Hypothalamus (tissue), 51 donors: ENCODE results near the gene CFAP53.
A peak's percentile ranks its signal among the peaks of the same experiment; 100 is the strongest.
"Not testable (repeated sequence)": the region's sequence is repeated elsewhere in the genome, so short reads cannot be mapped to it uniquely, and the experiment has no call there.

Experiments used
- DNase-seq, 51 donors: peaks; one replicate each; lab custom pipeline; 2025; lab: John Stamatoyannopoulos, UW

Gene CFAP53, protein sequence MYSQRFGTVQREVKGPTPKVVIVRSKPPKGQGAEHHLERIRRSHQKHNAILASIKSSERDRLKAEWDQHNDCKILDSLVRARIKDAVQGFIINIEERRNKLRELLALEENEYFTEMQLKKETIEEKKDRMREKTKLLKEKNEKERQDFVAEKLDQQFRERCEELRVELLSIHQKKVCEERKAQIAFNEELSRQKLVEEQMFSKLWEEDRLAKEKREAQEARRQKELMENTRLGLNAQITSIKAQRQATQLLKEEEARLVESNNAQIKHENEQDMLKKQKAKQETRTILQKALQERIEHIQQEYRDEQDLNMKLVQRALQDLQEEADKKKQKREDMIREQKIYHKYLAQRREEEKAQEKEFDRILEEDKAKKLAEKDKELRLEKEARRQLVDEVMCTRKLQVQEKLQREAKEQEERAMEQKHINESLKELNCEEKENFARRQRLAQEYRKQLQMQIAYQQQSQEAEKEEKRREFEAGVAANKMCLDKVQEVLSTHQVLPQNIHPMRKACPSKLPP

DNA sequence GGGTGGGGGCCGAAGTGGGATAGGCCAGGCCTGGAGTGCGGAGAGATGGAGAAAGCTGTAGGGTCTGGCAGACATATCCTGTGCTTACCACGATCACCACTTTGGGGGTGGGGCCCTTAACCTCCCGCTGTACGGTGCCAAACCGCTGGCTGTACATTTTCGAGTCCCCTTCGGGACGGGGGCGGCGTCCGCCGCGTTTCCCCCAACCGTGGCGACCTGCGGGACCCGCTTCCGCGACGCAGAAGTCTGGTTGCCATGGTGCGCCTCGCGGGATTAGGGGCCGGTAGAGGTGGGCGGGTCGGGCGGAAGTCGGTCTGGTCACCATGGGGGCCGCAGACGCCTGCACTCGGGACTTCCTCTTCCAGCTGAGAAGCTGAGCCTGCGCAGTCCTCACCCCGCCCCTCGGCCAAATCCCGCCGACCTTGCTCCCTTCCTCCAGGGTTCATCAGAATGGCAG, at the start of gene CFAP53:
Gene CFAP53 (minus strand): TSS at position 248 of the 457 bp plus-strand sequence. CDS start 91 bp downstream, at position 157.
- peak; percentile 29 to 92 (median 82) for DNase-seq

DNA sequence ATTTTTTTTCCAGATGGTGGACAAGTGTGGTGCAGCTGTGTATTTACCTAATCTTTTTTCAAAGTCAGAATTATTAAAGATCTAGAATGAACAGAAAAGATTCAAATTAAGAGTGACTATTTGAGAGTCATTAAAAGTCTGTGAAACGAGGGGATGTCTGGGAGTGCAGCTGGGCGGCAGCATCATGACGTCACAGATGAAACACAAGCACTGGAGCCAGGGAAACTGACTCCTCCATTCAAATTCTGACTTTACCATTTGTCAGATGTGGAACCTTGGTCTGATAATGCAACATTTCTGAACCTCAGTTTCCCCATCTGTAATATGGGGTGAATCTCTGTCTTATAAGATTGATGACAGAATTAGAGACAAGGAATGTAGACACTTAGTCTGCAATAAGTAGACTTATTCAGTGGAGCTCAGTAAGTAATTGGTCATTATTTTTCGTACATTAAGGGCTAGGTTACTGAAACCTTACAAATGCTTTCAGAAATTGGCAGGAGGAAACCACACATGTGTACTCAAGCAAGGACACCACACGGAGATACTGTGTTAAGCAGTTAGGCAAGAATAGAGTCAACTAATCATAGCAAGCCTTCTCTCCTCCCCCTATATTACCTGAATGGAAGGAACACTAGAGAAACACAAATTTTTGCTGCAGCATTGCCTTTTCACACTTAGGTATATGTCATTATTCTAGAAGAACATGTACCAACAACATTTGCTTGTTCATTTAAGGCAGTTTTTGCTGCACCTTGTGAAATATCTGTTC, 49.0 kb upstream of the CFAP53 start:
- no peak for DNase-seq

DNA sequence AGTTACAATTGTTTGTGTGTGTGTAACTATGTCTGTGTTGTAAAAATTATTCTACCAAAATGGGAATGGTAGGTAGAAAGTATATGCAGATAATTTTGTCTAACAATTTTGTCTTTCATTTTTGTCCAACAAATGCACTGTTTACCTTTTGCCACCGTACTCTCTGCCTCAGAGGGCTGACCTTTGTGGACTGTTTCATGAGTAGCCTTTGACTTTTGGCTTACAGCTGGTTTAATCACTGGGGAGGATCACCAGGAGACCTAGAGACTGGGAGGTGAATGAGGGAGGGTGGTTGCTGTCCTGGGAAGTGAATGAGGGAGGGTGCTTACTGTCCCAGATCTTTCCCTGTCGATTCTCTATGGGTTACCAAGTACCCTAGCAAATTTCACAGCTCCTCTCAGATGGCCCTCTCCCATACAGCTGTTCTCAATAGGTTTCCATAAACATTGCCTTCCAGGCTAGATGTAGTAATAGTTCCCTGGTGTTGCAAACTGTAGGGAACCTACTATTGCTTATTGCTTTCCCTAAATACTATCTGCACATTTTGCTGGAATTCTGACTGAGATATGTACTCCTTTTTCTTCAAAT, 47.7 kb upstream of the CFAP53 start:
- DNase-seq: no peak

DNA sequence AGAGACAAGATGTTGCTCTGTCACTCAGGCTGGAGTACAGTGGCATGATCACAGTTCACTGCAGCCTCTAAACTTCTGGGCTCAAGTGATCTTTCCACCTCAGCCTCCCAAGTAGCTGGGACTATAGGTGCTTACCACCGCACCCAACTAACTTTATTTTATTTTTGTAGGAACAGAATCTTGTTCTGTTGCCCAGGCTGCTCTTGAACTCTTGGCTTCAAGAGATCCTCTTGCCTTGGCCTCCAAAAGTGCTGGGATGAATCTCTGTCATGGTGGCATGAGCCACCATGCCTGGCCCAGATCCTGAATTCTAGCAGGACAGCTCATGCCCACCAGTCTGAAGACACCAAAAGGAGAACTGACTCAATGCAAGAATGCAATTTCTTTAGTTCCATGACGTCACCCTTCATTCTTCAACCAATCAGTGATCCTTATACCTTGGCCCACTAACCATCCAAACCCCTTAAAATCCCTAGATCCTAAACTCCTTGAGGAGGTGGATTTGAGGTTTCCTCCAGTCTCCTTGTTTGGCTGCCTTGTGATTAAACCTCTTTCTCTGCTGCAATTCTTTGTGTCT, 46.8 kb upstream of the CFAP53 start:
- DNase-seq: no peak

DNA sequence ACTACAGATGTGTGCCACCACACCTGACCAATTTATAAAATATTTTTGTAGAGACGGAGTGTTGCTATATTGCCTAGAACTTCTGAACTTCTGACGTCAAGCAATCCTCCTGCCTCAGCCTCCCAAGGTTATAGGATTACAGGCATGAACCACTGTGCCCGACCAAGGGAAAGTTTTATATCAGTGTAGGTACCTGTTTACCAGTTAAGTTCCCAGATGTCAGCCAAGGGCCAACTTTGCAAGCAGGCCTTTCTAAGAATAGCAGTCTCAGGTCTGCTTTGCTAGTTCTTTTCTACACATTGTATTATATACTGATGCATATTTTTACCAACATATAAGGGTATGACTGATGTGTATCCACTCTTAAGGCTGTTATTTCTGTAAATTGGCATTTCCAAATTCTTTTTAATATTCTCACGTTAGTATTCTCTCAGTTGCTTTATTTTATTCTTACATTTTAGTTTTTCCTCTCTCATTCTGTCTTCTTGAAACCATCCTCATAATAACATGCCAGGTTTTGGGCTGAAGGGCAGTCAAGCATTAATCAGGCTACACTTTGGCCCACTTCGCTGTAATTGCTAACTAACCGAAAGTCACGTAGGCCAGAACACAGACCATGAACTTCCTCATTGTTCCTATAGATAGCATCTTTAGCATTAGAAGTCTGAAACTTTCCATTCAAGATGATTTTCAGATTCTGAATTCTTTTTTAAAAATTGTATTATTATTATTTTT, 46.2 kb upstream of the CFAP53 start:
- no peak for DNase-seq

DNA sequence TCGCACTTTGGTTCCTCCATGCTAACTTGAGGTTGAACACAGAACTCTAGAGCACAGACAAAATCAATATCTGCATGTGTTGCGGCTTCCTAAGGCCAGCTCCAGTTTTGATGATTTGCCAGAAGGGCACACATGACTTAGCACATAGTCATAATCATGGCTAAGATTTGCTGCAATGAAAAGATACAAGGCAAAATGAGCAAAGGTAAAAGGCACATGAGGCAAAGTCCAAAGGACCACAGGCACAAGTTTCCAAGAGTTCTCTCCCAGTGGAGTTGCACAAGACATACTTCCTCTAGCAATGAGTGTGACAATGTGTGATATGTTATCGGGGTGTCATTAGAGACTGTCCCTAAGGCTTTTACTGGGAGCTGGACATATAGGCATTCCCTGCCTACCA, 45.4 kb upstream of the CFAP53 start:
- no peak for DNase-seq

DNA sequence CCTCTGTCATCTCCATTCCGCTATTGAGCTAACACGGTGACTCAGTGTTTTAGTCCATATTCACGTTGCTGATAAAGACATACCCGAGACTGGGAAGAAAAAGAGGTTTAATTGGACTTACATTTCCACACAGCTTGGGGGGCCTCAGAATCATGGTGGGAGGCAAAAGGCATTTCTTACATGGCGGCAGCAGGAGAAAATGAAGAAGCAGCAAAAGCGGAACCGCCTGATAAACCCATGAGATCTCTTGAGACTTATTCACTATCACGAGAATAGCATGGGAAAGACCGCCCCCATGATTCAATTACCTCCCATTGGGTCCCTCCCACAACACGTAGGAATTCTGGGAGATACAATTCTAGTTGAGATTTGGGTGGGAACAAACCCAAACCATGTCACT, 43.8 kb upstream of the CFAP53 start:
- DNase-seq: no peak

DNA sequence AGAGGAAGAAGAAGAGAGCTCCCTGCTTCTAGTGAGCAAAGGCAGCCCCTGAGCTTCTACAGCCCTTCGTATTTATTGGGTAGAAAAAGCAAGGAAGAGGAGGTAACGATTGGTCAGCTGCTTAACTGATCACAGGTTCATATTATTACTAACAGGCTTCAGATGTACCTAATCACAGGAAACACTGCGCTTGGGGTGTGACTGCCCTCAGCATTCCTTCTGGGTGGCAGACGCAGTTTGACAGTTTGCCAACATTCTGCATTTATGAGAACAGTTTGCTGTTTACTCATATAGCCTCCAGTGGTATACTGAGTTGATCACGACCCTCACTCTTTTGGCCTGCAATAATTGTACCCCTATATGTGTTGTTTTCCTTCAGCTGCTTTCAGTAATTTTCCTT, 42.6 kb upstream of the CFAP53 start:
- not testable (repeated sequence) for DNase-seq

DNA sequence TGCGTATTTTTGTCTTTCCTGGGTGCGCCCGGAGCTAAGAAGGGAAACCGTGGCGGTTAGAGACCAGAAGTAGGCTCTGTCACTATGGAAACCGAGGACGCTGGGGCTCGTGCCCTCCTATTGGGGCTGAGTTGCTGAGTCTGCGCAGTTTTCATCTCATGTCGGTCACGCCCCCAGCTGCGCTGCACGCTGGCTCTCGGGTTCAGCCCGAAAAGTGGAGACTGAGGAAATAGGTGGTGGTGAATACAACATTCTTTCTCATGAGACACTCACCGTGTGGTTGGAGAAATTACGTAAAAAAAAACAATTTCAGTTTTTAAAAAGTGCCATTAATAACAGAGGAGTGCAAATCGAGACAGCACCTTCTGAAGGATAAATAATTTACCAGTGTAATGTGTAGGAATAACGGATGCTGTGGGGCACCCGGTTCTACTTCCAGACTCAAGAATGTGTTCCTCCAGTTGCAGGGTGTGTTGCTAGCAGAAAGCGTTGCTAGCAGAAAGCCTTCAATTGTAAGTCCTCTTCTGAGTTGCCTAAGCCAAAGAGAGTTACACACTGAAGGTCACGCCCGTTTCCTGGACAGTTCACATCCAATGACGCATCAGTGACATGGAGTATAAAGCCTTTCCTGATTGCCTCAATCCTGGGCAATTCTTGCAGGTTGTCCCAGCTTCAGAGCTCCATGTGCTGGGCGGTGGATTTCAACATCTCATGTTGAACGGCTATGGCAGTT, 41.6 kb upstream of the CFAP53 start:
- peak in 50 of 51 donors; percentile 2 to 88 (median 68) for DNase-seq

DNA sequence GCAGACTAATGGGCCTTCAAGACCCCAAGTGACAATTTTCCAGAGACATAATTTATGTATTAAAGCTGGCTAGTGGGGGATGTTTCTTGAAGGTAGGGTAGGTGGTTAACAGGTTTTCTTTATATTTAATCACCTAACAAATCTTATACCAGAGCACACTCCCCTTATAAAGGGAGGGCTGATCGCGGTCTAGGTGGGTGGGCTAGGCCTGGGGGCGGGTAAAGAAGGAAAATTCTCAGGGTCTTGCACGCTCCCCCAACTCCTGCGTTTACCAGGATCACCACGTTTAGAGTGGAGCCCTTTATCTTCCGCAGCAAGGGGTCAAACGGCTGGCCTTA, 41.1 kb upstream of the CFAP53 start:
- no peak for DNase-seq

DNA sequence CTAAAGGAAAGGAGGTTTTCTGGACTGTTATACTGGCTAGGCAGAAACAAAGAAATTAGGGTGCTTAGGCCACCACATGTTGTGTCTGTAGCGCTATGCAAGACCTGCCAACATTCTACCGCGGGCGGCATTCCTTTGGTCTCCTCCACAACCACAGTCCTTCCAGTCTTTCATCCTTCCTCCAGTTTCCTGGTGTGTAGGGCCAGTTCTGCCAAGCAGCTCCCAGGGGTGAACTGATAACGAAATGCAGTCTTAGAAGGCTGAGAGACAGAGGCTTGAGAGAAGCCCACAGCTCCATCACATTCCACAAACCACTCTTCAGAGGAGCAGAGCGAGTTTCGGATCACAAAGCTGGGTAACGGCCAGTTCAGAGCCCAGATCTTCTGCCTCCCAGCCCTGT, 40.6 kb upstream of the CFAP53 start:
- DNase-seq: no peak

DNA sequence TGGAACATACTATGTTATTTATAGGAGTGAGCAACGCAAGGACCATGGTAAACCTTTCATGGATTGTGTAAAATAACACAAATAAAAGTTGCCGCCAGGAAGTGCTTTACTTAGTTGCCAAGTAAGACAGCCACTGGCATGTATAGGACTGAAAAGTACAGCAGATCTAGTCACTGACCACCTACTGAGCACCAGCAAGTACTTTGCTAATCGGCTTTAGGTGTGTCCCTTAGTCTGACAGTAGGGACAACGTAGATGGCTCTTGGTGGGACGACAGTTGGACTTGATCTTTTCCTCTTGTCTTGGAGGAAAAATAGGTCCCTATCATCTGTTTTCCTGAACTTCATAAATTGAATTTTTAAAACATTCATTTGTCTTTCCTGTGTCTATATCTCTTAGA, 34.8 kb upstream of the CFAP53 start:
- DNase-seq: no peak

DNA sequence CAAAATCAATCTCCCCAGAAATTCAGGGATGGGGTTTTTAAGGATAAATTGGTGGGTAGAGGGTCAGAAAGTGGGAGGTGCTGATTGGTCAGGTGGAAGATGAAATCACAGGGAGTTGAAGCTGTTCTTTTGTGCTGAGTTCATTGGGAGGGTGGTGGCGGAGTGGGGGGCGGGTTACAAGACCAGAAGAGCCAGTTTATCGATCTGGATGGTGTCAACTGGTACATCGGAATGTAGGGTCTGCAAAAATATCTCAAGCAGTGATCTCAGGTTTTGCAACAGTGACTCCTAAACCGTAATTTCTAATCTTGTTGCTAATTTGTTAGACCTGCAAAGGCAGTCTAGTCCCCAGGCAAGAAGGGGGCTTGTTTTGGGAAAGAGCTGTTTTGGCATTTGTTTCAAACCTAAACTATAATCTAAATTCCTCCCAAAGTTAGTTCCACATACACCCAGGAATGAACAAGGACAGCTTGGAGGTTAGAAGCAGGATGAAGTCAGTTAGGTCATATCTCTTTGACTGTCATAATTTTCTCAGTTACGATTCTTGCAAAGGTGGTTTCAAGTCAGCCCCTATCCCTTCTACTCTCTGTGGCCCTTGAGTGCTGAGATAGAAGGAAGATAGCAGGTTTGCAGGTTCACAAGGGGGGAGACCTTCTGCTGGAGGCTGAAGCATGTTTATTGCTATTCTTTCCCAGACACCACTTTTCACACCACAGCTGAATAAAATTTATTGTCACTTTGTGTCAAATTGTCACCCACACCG, 33.5 kb upstream of the CFAP53 start:
- DNase-seq: no peak

DNA sequence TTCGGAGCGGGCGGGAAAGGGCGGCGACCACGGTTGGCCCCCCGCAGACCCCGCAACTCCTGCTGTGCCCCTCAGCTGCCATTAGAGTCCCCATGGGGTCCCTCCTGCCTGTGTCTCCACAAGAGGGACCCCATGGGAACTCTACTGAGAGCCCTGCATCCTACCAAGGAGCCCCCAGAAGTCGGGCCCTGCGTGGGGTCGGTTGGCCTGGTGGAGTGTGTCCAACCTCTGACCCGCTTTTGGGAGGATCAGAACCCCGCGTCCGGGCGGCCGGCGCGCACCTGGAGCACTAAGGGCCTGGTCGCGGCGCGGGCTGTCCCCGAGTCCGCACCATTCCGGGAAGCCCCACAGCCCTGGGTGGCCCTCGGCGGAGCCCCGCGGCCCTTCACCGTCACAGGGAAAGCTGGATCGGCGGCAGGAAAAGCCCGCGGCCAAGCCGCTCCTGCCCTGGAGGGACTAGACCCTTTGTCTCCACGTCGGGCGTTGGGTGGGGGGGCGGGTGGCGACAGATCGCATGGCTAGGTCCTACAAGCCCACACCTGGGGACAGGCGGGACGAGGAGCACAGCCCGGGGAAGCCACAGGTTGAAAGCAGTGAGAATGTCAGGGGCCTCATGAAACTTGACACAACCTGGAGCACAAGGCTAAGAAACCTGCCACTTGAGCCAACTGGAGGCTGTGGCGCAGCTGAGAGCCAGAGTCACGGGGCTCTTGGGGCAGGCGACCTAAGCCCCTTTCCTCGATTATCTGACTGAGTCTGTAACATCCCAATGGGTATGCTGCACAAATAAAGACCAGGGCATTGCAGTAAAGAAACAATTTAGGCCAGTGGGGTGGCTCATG, 32.4 kb upstream of the CFAP53 start:
- no peak for DNase-seq

DNA sequence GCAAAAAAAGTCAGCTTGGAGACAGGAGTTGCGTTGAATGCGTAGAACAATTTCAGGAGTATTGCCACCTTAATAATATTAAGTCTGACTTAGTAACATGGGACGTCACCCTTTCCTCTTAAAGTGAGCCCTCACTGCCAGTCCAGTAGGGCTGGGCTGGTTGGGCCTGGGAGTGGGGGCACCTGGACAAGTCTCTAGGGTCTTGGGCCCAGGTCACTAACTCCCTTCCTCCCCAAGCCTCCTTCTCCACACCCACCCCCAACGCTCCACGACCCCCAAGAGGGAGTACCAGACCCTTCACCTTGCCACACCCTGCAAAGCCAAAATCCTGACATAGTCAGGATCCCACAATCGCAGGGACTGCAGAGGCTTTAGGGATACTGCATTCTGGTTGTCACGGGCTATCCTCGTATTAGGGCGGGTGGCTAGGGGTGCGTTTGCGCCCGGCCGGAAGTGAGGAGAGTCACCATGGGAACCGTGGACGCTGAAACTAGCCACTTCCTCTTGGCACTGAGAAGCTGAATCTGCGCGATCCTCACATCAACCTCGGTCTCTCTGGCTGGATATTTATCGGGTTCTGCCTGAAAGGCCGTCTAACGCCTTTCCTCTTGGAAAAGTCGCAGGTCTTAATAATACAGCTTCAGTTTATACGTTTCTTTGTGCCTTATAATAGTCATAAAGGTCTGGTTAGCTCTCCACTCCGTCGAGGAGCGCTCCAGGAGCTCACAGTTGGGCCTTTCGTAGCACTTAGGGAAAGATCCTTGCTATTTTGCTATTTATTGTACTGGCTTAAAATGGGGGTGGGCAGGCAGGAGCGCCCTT, 31.5 kb upstream of the CFAP53 start:
- peak in 46 of 51 donors; percentile 10 to 79 (median 50) for DNase-seq

DNA sequence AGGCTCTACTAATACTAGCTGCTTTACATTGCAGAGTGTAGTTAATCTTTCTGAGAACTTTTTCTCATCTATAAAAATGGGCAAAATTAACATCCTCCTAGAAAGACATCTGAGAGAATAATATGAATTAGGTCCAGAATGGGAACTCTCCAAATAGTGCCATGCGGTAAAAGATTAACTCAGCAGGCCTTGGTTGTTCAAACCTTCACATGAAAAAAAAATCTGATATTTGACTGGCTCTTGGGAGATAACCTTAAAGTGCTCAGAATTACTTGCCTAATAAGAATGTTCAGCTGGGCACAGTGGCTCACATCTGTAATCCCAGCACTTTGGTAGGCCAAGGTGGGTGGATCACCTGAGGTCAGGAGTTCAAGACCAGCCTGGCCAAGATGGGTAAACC, 26.7 kb upstream of the CFAP53 start:
- no peak for DNase-seq

DNA sequence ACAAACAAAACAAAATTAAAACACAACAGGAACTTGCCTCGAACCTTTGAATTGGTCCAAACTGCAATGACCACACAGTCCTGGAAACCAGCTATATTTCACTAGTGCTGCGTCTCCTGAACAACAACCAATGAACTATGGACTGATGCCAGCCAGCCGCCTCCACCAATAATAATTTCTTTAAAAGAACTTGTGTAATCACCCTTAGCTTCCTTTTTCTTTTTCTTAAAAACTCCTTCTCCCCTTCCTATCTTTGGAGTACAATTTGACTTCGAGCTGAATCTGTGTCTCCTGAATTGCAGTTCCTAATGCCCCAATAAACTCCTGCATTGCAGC, 22.8 kb upstream of the CFAP53 start:
- DNase-seq: no peak
